ENCODE measurements around the gene EXD1. TPM values are rescaled to one million over a fixed set of nuclear protein-coding genes. Genes with fewer than 3 reads are reported as not detected.

The EXD1 gene
- polyA plus RNA-seq (2013, experiment 1 of 2) = 0.03 TPM
- polyA plus RNA-seq (2013, experiment 2 of 2) = 0.04 TPM

DNA sequence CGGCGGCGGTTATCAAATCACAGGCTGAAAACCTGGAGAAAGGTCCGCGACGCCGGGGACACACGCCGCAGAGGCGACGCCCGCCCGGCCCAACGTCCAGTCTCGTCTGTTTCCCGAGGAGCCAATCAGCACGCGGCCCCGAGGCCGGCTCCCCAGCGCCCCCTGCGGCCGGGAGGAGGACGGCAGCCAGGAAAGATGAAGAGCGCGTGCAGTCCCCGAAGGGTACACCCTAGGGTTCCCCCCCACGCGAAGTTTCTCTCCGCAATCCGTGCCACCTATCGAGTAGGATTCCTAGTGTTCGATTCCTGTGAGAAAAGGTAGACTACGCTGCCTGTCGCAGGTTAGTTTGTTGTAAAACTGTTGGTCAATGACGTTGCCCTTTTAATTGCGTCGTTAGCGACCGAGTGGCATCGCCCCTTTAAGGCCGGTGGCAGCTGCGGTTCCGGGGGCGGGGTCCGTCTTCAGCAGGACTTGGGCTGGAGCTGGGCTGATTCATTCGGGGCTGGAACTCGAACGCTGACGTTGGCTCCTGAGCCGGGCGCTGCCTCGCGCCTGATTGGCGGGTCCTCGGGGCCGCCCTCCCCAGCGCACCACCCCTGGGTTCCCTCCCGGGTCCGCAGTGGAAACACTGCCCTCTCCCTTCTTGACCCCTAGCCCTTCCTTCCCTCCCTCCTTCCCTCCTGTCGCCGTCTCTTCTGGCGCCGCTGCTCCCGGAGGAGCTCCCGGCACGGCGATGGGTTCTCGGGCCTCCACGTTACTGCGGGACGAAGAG is at the start of gene EXD1, which contains the start of gene CHP1:
EXD1 (minus strand) TSS at position 108 of the 772 bp plus-strand sequence. CDS start 4,182 bp downstream, outside the sequence.
CHP1 (plus strand) TSS at position 619 of the 772 bp plus-strand sequence; CDS start at position 734, 115 bp downstream.
- H2BK120ac ChIP-seq (ENCODE audit: low read depth, low read length) = no peak within 1 kb of the TSS
- H3K79me1 ChIP-seq (ENCODE audit: low read depth, low read length) = no peaks in the 10 kb centered on the region
- peak within 1 kb of the TSS; percentile 30 for H2BK15ac ChIP-seq (ENCODE audit: low read length)
- H3K4me2 ChIP-seq (ENCODE audit: insufficient read depth, low read length, poor library complexity, severe bottlenecking) = peak within 1 kb of the TSS; percentile 96
- H3K9ac ChIP-seq (ENCODE audit: low read depth, low read length, poor library complexity) = peak within 1 kb of the TSS; percentile 86
- peak; percentile 93 for DNase-seq (ENCODE audit: low spot score)
- no peak within 1 kb of the TSS for H4K91ac ChIP-seq (ENCODE audit: low read depth, low read length, poor library complexity)
- no peak within 1 kb of the TSS for H3K4ac ChIP-seq (ENCODE audit: low read length)
- peak within 1 kb of the TSS; percentile 22 for H3K23ac ChIP-seq (ENCODE audit: low read depth, low read length, poor library complexity)
- H3K14ac ChIP-seq (ENCODE audit: low read length) = no peak within 1 kb of the TSS
- H3K18ac ChIP-seq (ENCODE audit: low read length) = peak within 1 kb of the TSS; percentile 90
- no peaks in the 10 kb centered on the region for H3K9me3 ChIP-seq (replicated peaks in 1 of 2; ENCODE audit: control insufficient read depth in 2 of 2, insufficient read depth in 1 of 2, low read depth in 1 of 2, low read length in 2 of 2)
- peak within 1 kb of the TSS; percentile 85 for H2BK5ac ChIP-seq (ENCODE audit: low read length)
- no peaks in the 10 kb centered on the region for H3K36me3 ChIP-seq (replicated peaks in 1 of 2; ENCODE audit: control insufficient read depth in 2 of 2, insufficient read depth in 2 of 2, low read length in 2 of 2)
- H2BK12ac ChIP-seq (ENCODE audit: low read length) = no peak within 1 kb of the TSS
- no peaks in the 10 kb centered on the region for H3K4me1 ChIP-seq (ENCODE audit: control insufficient read depth in 2 of 2, insufficient read depth in 1 of 2, low read depth in 1 of 2, low read length in 2 of 2)
- H4K8ac ChIP-seq (ENCODE audit: low read depth, low read length) = no peak within 1 kb of the TSS
- peak within 1 kb of the TSS; percentile 79 to 97 for H3K4me3 ChIP-seq (ENCODE audit: low read length in 2 of 2)
- peak within 1 kb of the TSS; percentile 17 for H2AK5ac ChIP-seq (ENCODE audit: low read depth, low read length)
- H3K27me3 ChIP-seq (ENCODE audit: control insufficient read depth in 3 of 3, insufficient read depth in 3 of 3, low read depth in 1 of 3, low read length in 3 of 3) = peaks cover 0 to 5% (median 0%) of the 10 kb centered on the region in 3 experiments
- WGBS, 2 donors (ENCODE audit: extremely low coverage in 2 of 2, insufficient read length in 2 of 2, insufficient replicate concordance in 1 of 2) = no CpG with 5 or more reads among the region's 72 CpGs
- peak within 1 kb of the TSS; percentile 95 for H2AFZ ChIP-seq (ENCODE audit: low read length)
- peak within 1 kb of the TSS; percentile 59 for H3K27ac ChIP-seq (replicated peaks; ENCODE audit: low read length)

DNA sequence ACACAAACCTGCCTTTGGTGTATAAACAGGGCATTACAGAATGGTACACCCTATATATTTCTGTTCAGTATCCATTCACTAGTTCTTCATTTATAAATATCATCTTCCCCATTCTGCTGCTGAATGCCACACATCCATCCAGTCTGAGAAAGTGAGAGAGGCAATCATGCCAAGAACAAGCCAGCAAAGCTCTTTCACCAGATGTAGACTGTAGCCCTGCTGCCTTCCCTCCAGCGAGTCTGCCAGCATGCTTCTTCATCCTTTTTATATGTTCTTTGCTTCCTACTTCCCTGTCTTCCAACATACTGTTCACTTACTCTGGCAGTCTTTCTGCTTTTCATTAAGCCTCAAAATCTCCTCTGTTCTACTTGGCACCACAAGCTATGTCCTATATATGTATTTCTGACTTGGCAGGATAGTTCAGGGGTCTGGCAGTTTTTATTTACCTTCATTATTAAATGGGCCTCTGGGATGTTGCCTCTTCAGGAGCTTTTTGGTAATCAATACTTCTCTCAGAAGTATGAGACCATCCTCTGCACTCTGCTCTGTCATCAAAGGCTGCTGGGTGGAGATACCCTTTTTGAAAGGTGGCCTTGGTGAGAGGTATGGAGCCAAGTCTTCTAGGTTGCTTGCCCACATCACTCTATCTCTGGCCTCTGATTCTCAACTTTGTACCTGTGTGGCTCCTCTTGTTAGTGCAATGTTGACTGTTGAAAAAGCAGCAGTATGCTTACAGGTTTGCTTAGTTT is 49.2 kb upstream of the EXD1 start:
- no peak overlapping the region for H3K14ac ChIP-seq (ENCODE audit: low read length)
- no peak overlapping the region for H3K27ac ChIP-seq (replicated peaks; ENCODE audit: low read length)
- H3K9ac ChIP-seq (ENCODE audit: low read depth, low read length, poor library complexity) = no peak overlapping the region
- no peak overlapping the region for H2BK120ac ChIP-seq (ENCODE audit: low read depth, low read length)
- H3K4me1 ChIP-seq (ENCODE audit: control insufficient read depth in 2 of 2, insufficient read depth in 1 of 2, low read depth in 1 of 2, low read length in 2 of 2) = no peaks in the 10 kb centered on the region
- H3K79me1 ChIP-seq (ENCODE audit: low read depth, low read length) = no peaks in the 10 kb centered on the region
- H4K91ac ChIP-seq (ENCODE audit: low read depth, low read length, poor library complexity) = no peak overlapping the region
- H3K18ac ChIP-seq (ENCODE audit: low read length) = no peak overlapping the region
- no peak overlapping the region for H3K4me2 ChIP-seq (ENCODE audit: insufficient read depth, low read length, poor library complexity, severe bottlenecking)
- no peak overlapping the region for H2AFZ ChIP-seq (ENCODE audit: low read length)
- no CpG with 5 or more reads among the region's 1 CpG for WGBS, 2 donors (ENCODE audit: extremely low coverage in 2 of 2, insufficient read length in 2 of 2, insufficient replicate concordance in 1 of 2)
- no peaks in the 10 kb centered on the region for H3K27me3 ChIP-seq (ENCODE audit: control insufficient read depth in 3 of 3, insufficient read depth in 3 of 3, low read depth in 1 of 3, low read length in 3 of 3)
- H2AK5ac ChIP-seq (ENCODE audit: low read depth, low read length) = no peak overlapping the region
- H3K9me3 ChIP-seq (replicated peaks in 1 of 2; ENCODE audit: control insufficient read depth in 2 of 2, insufficient read depth in 1 of 2, low read depth in 1 of 2, low read length in 2 of 2) = no peaks in the 10 kb centered on the region
- DNase-seq (ENCODE audit: low spot score) = no peak
- H4K8ac ChIP-seq (ENCODE audit: low read depth, low read length) = no peak overlapping the region
- no peak overlapping the region for H3K4me3 ChIP-seq (ENCODE audit: low read length in 2 of 2)
- no peak overlapping the region for H2BK12ac ChIP-seq (ENCODE audit: low read length)
- H2BK5ac ChIP-seq (ENCODE audit: low read length) = no peak overlapping the region
- H2BK15ac ChIP-seq (ENCODE audit: low read length) = no peak overlapping the region
- no peak overlapping the region for H3K23ac ChIP-seq (ENCODE audit: low read depth, low read length, poor library complexity)
- peaks cover 5 to 32% of the 10 kb centered on the region in 2 donors for H3K36me3 ChIP-seq (replicated peaks in 1 of 2; ENCODE audit: control insufficient read depth in 2 of 2, insufficient read depth in 2 of 2, low read length in 2 of 2)
- H3K4ac ChIP-seq (ENCODE audit: low read length) = no peak overlapping the region

GRCh38 chr15:41278319-41278718 is 47.8 kb upstream of the EXD1 start:
- Histone ChIP-seq H3K27ac (replicated peaks; ENCODE audit: low read length) (no peak overlapping the region), H3K27me3 (ENCODE audit: control insufficient read depth in 3 of 3, insufficient read depth in 3 of 3, low read depth in 1 of 3, low read length in 3 of 3) (no peaks in the 10 kb centered on the region), H2BK120ac (ENCODE audit: low read depth, low read length) (no peak overlapping the region), H3K4me1 (ENCODE audit: control insufficient read depth in 2 of 2, insufficient read depth in 1 of 2, low read depth in 1 of 2, low read length in 2 of 2) (no peaks in the 10 kb centered on the region), H3K23ac (ENCODE audit: low read depth, low read length, poor library complexity) (no peak overlapping the region), H4K91ac (ENCODE audit: low read depth, low read length, poor library complexity) (no peak overlapping the region), H3K4ac (ENCODE audit: low read length) (no peak overlapping the region), H3K9me3 (replicated peaks in 1 of 2; ENCODE audit: control insufficient read depth in 2 of 2, insufficient read depth in 1 of 2, low read depth in 1 of 2, low read length in 2 of 2) (no peaks in the 10 kb centered on the region), H3K18ac (ENCODE audit: low read length) (no peak overlapping the region), H3K14ac (ENCODE audit: low read length) (no peak overlapping the region), H4K8ac (ENCODE audit: low read depth, low read length) (no peak overlapping the region), H3K36me3 (replicated peaks in 1 of 2; ENCODE audit: control insufficient read depth in 2 of 2, insufficient read depth in 2 of 2, low read length in 2 of 2) (peaks cover 9 to 41% of the 10 kb centered on the region in 2 donors), H2BK12ac (ENCODE audit: low read length) (no peak overlapping the region), H3K4me3 (ENCODE audit: low read length in 2 of 2) (no peak overlapping the region), H2AFZ (ENCODE audit: low read length) (no peak overlapping the region), H2BK15ac (ENCODE audit: low read length) (no peak overlapping the region), H3K79me1 (ENCODE audit: low read depth, low read length) (no peaks in the 10 kb centered on the region), H2AK5ac (ENCODE audit: low read depth, low read length) (no peak overlapping the region), H2BK5ac (ENCODE audit: low read length) (no peak overlapping the region), H3K4me2 (ENCODE audit: insufficient read depth, low read length, poor library complexity, severe bottlenecking) (no peak overlapping the region), H3K9ac (ENCODE audit: low read depth, low read length, poor library complexity) (no peak overlapping the region)
- WGBS, 2 donors (ENCODE audit: extremely low coverage in 2 of 2, insufficient read length in 2 of 2, insufficient replicate concordance in 1 of 2) = no CpG with 5 or more reads among the region's 3 CpGs
- DNase-seq (ENCODE audit: low spot score) = no peak

GRCh38 chr15:41276831-41277230 is 46.3 kb upstream of the EXD1 start:
- no peaks in the 10 kb centered on the region for H3K27me3 ChIP-seq (ENCODE audit: control insufficient read depth in 3 of 3, insufficient read depth in 3 of 3, low read depth in 1 of 3, low read length in 3 of 3)
- H4K8ac ChIP-seq (ENCODE audit: low read depth, low read length) = no peak overlapping the region
- H4K91ac ChIP-seq (ENCODE audit: low read depth, low read length, poor library complexity) = no peak overlapping the region
- no peak overlapping the region for H3K4ac ChIP-seq (ENCODE audit: low read length)
- no peak overlapping the region for H3K18ac ChIP-seq (ENCODE audit: low read length)
- no peak overlapping the region for H3K4me3 ChIP-seq (ENCODE audit: low read length in 2 of 2)
- H3K4me1 ChIP-seq (ENCODE audit: control insufficient read depth in 2 of 2, insufficient read depth in 1 of 2, low read depth in 1 of 2, low read length in 2 of 2) = no peaks in the 10 kb centered on the region
- H2BK5ac ChIP-seq (ENCODE audit: low read length) = no peak overlapping the region
- no peak overlapping the region for H2AFZ ChIP-seq (ENCODE audit: low read length)
- no peaks in the 10 kb centered on the region for H3K79me1 ChIP-seq (ENCODE audit: low read depth, low read length)
- no peak for DNase-seq (ENCODE audit: low spot score)
- H3K4me2 ChIP-seq (ENCODE audit: insufficient read depth, low read length, poor library complexity, severe bottlenecking) = no peak overlapping the region
- no peak overlapping the region for H2AK5ac ChIP-seq (ENCODE audit: low read depth, low read length)
- no peak overlapping the region for H3K14ac ChIP-seq (ENCODE audit: low read length)
- no peak overlapping the region for H2BK120ac ChIP-seq (ENCODE audit: low read depth, low read length)
- no peak overlapping the region for H2BK15ac ChIP-seq (ENCODE audit: low read length)
- H3K23ac ChIP-seq (ENCODE audit: low read depth, low read length, poor library complexity) = no peak overlapping the region
- H2BK12ac ChIP-seq (ENCODE audit: low read length) = no peak overlapping the region
- no peaks in the 10 kb centered on the region for H3K9me3 ChIP-seq (replicated peaks in 1 of 2; ENCODE audit: control insufficient read depth in 2 of 2, insufficient read depth in 1 of 2, low read depth in 1 of 2, low read length in 2 of 2)
- H3K36me3 ChIP-seq (replicated peaks in 1 of 2; ENCODE audit: control insufficient read depth in 2 of 2, insufficient read depth in 2 of 2, low read length in 2 of 2) = peaks cover 9 to 53% of the 10 kb centered on the region in 2 donors
- H3K9ac ChIP-seq (ENCODE audit: low read depth, low read length, poor library complexity) = no peak overlapping the region
- H3K27ac ChIP-seq (replicated peaks; ENCODE audit: low read length) = no peak overlapping the region

Data from neuronal stem cell (in vitro differentiated cells).